ENCODE measurements around the gene JAG1. TPM values are rescaled to one million over a fixed set of nuclear protein-coding genes. Genes with fewer than 3 reads are reported as not detected.

JAG1 gene
- polyA plus RNA-seq, 3 donors, result 0.70 to 6.8 (median 0.85) TPM

GRCh38 chr20:10686356-10687133 is 12.7 kb upstream of the JAG1 start:
- Mint-ChIP-seq H3K4me3 (no peak overlapping the region), H3K36me3 (no peaks in the 10 kb centered on the region), H3K27ac (peak overlapping the region in 1 of 7 donors; percentile 5), H3K9me3 (no peaks in the 10 kb centered on the region), H3K27me3 (ENCODE audit: low read depth in 3 of 3) (peaks cover 2 to 4% (median 2%) of the 10 kb centered on the region in 3 donors), H3K4me1 (no peaks in the 10 kb centered on the region)
- no peak for TF ChIP-seq CTCF (IDR thresholded peaks at IDR 0.05)
- no peaks in the 10 kb centered on the region for H3K79me2 ChIP-seq (ENCODE audit: insufficient read depth, low read length)
- H3K36me3 ChIP-seq (replicated peaks in 1 of 2; ENCODE audit: control insufficient read depth in 1 of 2, insufficient read depth in 2 of 2, low read length in 2 of 2), result no peaks in the 10 kb centered on the region
- no peaks in the 10 kb centered on the region for H3K9me3 ChIP-seq (replicated peaks in 1 of 2; ENCODE audit: control insufficient read depth in 1 of 2, insufficient read depth in 1 of 2, low read length in 2 of 2)
- no peak overlapping the region for H2AFZ ChIP-seq (ENCODE audit: insufficient read depth, low read depth, low read length, poor library complexity, severe bottlenecking)
- WGBS (ENCODE audit: insufficient coverage), result 85% methylated on average over 4 of the region's 14 CpGs
- no peaks in the 10 kb centered on the region for H3K4me1 ChIP-seq (ENCODE audit: control insufficient read depth in 1 of 2, insufficient read depth in 2 of 2, low read length in 2 of 2)
- no peak overlapping the region for H3K4me2 ChIP-seq (replicated peaks; ENCODE audit: extremely low read depth, low read length, poor library complexity, severe bottlenecking)
- DNase-seq, result no peak
- H3K27me3 ChIP-seq (ENCODE audit: control insufficient read depth in 2 of 2, insufficient read depth in 2 of 2, low read length in 2 of 2), result no peaks in the 10 kb centered on the region
- no peak overlapping the region for H3K4me3 ChIP-seq (replicated peaks in 1 of 3; ENCODE audit: low read depth in 2 of 3, low read length in 3 of 3)
- no peak overlapping the region for H3K9ac ChIP-seq (ENCODE audit: insufficient read depth, low read length, poor library complexity, severe bottlenecking)
- intact Hi-C loops (cut with micrococcal nuclease), result no loop called here
- H3K27ac ChIP-seq (ENCODE audit: low read depth in 1 of 2, low read length in 2 of 2), result no peak overlapping the region
- H4K20me1 ChIP-seq (ENCODE audit: insufficient read depth, low read length), result no peaks in the 10 kb centered on the region

- no peaks in the 10 kb centered on the region for H3K36me3 ChIP-seq (replicated peaks in 1 of 2; ENCODE audit: control insufficient read depth in 1 of 2, insufficient read depth in 2 of 2, low read length in 2 of 2)
- no peak overlapping the region for H3K9ac ChIP-seq (ENCODE audit: insufficient read depth, low read length, poor library complexity, severe bottlenecking)
- no peak for DNase-seq
- no peak overlapping the region for H3K4me3 Mint-ChIP-seq
- intact Hi-C loops (cut with micrococcal nuclease), result no loop called here
- H3K4me1 Mint-ChIP-seq, result no peaks in the 10 kb centered on the region
- no peak for TF ChIP-seq CTCF (IDR thresholded peaks at IDR 0.05)
- H3K4me1 ChIP-seq (ENCODE audit: control insufficient read depth in 1 of 2, insufficient read depth in 2 of 2, low read length in 2 of 2), result no peaks in the 10 kb centered on the region
- H3K27me3 ChIP-seq (ENCODE audit: control insufficient read depth in 2 of 2, insufficient read depth in 2 of 2, low read length in 2 of 2), result no peaks in the 10 kb centered on the region
- H3K27ac ChIP-seq (ENCODE audit: low read depth in 1 of 2, low read length in 2 of 2), result no peak overlapping the region
- no peaks in the 10 kb centered on the region for H3K79me2 ChIP-seq (ENCODE audit: insufficient read depth, low read length)
- no CpG with 5 or more reads among the region's 2 CpGs for WGBS (ENCODE audit: insufficient coverage)
- no peak overlapping the region for H3K4me3 ChIP-seq (replicated peaks in 1 of 3; ENCODE audit: low read depth in 2 of 3, low read length in 3 of 3)
- H3K27ac Mint-ChIP-seq, result no peak overlapping the region
- H2AFZ ChIP-seq (ENCODE audit: insufficient read depth, low read depth, low read length, poor library complexity, severe bottlenecking), result no peak overlapping the region
- H3K9me3 ChIP-seq (replicated peaks in 1 of 2; ENCODE audit: control insufficient read depth in 1 of 2, insufficient read depth in 1 of 2, low read length in 2 of 2), result no peaks in the 10 kb centered on the region
- H3K4me2 ChIP-seq (replicated peaks; ENCODE audit: extremely low read depth, low read length, poor library complexity, severe bottlenecking), result no peak overlapping the region
- peaks cover 2 to 8% (median 3%) of the 10 kb centered on the region in 3 donors for H3K27me3 Mint-ChIP-seq (ENCODE audit: low read depth in 3 of 3)
- H4K20me1 ChIP-seq (ENCODE audit: insufficient read depth, low read length), result no peaks in the 10 kb centered on the region
- H3K36me3 Mint-ChIP-seq, result no peaks in the 10 kb centered on the region
- H3K9me3 Mint-ChIP-seq, result no peaks in the 10 kb centered on the region
Measured at GRCh38 chr20:10683537-10683936, 9.7 kb upstream of the JAG1 start.
